Natural killer cell treated with Interleukin-12 subunit alpha and Interleukin-12 subunit beta and Interleukin-15 and Interleukin-18, amount 100 ng/mL, for 72 hours (primary cell): ENCODE measurements around the gene CAMLG. TPM values are rescaled to one million over a fixed set of nuclear protein-coding genes. Genes with fewer than 3 reads are reported as not detected.
"Not testable (repeated sequence)": the region's sequence is repeated elsewhere in the genome, so short reads cannot be mapped to it uniquely, and the experiment has no call there.

Experiments
- ATAC-seq, 2 donors: fragments of 150-1000 bp; cut with Tn5 transposase in 1 of 2; sonication (Bioruptor Pico), chemical (Tn5 transposase) in 1 of 2; 2 replicates each; pipeline ENCODE4 v1.10.0; 2021
- DNase-seq: peaks from one replicate; pipeline ENCODE4 v3.0.0; 2022; ENCODE audit warnings: low spot score
- H3K27ac Mint-ChIP-seq, 2 donors: 1 replicate in 1 of 2; 2 replicates in 1 of 2; pipeline ENCODE4 v1.8.0; 2022; ENCODE audit warnings: mixed read lengths in 2 of 2, mild to moderate bottlenecking in 1 of 2, moderate library complexity in 1 of 2
- H3K27me3 Mint-ChIP-seq, 2 donors: 1 replicate in 1 of 2; 2 replicates in 1 of 2; pipeline ENCODE4 v1.8.0; 2022; ENCODE audit warnings: mixed read lengths in 2 of 2
- H3K36me3 Mint-ChIP-seq: one replicate; pipeline ENCODE4 v1.8.0; 2022; ENCODE audit warnings: mixed read lengths
- H3K4me1 Mint-ChIP-seq, 2 donors: 1 replicate in 1 of 2; 2 replicates in 1 of 2; pipeline ENCODE4 v1.8.0; 2022; ENCODE audit warnings: low read depth in 2 of 2, mixed read lengths in 2 of 2, mild to moderate bottlenecking in 1 of 2
- H3K4me3 Mint-ChIP-seq: one replicate; pipeline ENCODE4 v1.8.0; 2022; ENCODE audit warnings: mixed read lengths
- H3K9me3 Mint-ChIP-seq: 2 replicates; pipeline ENCODE4 v1.8.0; 2022; ENCODE audit warnings: mixed read lengths
- total RNA-seq, 2 donors: library from RNA; stranded (reverse); gene quantifications; one replicate each; pipeline ENCODE4 v1.2.3, GENCODE V29; 2022

CAMLG gene
- total RNA-seq: 10 to 100 TPM; 15.3 to 16.4 TPM

DNA sequence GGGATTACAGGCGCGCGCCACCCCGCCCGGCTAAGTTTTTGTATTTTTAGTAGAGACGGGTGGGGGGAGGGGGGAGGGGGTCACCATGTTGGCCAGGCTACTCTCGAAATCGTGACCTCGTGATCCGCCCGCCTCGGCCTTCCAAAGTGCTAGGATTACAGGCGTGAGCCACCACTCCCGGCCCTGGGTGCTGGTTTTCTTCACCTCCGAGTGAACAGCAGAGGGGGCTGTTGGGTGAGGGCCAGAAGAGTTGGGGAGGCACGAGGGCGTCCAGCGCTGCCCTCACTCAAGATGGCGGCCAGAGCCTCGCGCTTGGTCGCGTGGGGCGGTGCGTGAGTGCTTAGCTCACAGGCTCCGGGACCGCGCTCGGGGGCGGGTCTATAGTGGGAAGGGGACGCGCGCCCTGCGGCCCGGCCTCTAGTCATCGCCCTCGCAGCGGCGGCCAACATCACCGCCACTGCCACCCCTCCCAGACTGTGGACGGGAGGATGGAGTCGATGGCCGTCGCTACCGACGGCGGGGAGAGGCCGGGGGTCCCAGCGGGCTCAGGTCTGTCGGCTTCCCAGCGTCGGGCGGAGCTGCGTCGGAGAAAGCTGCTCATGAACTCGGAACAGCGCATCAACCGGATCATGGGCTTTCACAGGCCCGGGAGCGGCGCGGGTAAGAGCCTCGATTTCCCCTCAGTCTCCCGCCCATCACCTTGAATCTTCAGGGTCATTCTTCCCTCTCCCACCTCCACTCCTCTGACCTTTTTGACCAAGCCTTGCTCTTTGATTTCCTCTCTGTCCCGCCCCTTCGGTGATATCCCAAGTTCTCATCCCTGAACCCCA lies at the start of gene CAMLG:
TSS of gene CAMLG (plus strand) at position 416 of the 830 bp plus-strand sequence. CDS start at position 489, 73 bp downstream.
- Mint-ChIP-seq H3K27ac (peak within 1 kb of the TSS; percentile 84 to 97), H3K4me3 (peak within 1 kb of the TSS; percentile 100), H3K4me1 (peaks cover 18% of the 10 kb centered on the region in 2 donors), H3K27me3 (no peaks in the 10 kb centered on the region), H3K36me3 (no peaks in the 10 kb centered on the region), H3K9me3 (no peaks in the 10 kb centered on the region)
- peak; percentile 100 for ATAC-seq
- peak; percentile 98 for DNase-seq

- not testable (repeated sequence) for H3K27ac Mint-ChIP-seq, H3K4me1 Mint-ChIP-seq, DNase-seq, H3K4me3 Mint-ChIP-seq, H3K9me3 Mint-ChIP-seq, ATAC-seq, H3K27me3 Mint-ChIP-seq
- H3K36me3 Mint-ChIP-seq: peaks cover 20% of the 10 kb centered on the region
Measured at GRCh38 chr5:134690144-134690543, 48.2 kb upstream of the CAMLG start.

DNA sequence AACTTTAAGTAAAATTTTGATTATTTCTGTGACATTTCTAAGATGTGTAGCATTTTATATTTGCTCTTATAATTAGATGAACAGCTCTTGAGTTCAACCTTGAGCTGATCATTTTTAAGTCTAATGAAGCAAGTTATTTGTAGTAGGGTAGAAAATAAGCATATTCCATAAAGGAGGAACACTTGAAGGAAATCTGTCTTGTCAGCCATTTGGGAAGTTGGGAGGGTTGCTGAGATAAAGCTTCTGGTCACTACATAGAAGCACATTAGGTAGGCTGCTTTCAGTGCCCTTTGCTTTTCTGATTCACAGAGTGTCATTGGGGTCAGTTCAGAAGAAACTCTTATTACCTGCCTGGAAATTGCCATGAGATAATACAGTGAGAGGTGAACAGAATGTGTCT lies 45.6 kb upstream of the CAMLG start:
- Mint-ChIP-seq H3K4me3 (no peak overlapping the region), H3K27ac (no peak overlapping the region), H3K36me3 (peaks cover 14% of the 10 kb centered on the region), H3K4me1 (no peaks in the 10 kb centered on the region), H3K9me3 (no peaks in the 10 kb centered on the region), H3K27me3 (no peaks in the 10 kb centered on the region)
- ATAC-seq (no peak), DNase-seq (no peak)

GRCh38 chr5:134708301-134708700 lies 30.0 kb upstream of the CAMLG start:
- Mint-ChIP-seq H3K36me3 (peaks cover 6% of the 10 kb centered on the region), H3K27me3 (no peaks in the 10 kb centered on the region), H3K4me3 (no peak overlapping the region), H3K9me3 (no peaks in the 10 kb centered on the region), H3K4me1 (no peaks in the 10 kb centered on the region), H3K27ac (no peak overlapping the region)
- DNase-seq: no peak
- no peak for ATAC-seq

DNA sequence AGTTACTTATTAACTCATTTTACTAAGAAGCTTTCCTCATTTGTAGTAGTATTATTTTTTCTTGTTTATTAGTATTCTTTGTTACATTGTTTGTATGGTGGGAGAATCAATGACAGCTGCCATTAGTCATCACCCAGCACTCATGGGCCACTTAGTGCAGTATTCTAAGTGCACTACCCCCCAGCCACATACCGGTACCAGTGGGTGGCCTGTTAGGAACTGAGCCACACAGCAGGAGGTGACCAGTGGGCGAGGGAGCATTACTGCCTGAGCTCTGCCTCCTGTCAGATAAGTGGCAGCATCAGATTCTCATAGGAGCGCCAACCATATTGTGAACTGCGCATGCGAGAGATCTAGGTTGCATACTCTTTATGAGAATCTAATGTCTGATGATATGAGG lies 24.2 kb upstream of the CAMLG start:
- peak in 1 of 2 donors; percentile 44 for ATAC-seq
- no peak overlapping the region for H3K27ac Mint-ChIP-seq

DNA sequence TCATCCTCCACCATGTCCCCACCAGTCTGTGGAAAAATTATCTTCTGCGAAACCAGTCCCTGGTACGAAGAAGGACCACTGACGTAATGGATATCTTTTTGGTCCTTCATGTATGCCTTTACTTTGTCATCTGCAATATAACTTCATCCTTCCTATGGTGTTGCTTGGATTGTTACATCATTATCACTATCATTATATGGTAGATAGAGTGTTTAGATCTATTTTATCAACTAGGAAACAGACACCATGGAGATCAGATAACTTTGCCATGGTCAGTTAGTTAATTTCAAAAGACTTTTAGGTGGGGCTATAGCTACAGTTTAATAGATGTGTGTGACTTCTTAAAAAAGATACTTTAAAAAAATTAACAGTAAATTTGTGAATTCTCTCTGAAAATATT lies 23.8 kb upstream of the CAMLG start:
- Mint-ChIP-seq H3K36me3 (peaks cover 17% of the 10 kb centered on the region), H3K4me3 (no peak overlapping the region), H3K4me1 (no peaks in the 10 kb centered on the region), H3K27ac (no peak overlapping the region), H3K27me3 (no peaks in the 10 kb centered on the region), H3K9me3 (no peaks in the 10 kb centered on the region)
- DNase-seq (no peak), ATAC-seq (peak in 1 of 2 donors; percentile 58)

More for the DNA sequence above, 24.2 kb upstream of the CAMLG start:
- H3K36me3 Mint-ChIP-seq: peaks cover 17% of the 10 kb centered on the region
- DNase-seq: no peak
- no peaks in the 10 kb centered on the region for H3K9me3 Mint-ChIP-seq
- no peak overlapping the region for H3K4me3 Mint-ChIP-seq
- no peaks in the 10 kb centered on the region for H3K27me3 Mint-ChIP-seq
- H3K4me1 Mint-ChIP-seq: no peaks in the 10 kb centered on the region

GRCh38 chr5:134715466-134715865 lies 22.9 kb upstream of the CAMLG start:
- ATAC-seq, DNase-seq, H3K9me3 Mint-ChIP-seq, H3K4me3 Mint-ChIP-seq, H3K27ac Mint-ChIP-seq, H3K4me1 Mint-ChIP-seq, H3K27me3 Mint-ChIP-seq: not testable (repeated sequence)
- peaks cover 13% of the 10 kb centered on the region for H3K36me3 Mint-ChIP-seq

GRCh38 chr5:134724872-134725271 lies 13.5 kb upstream of the CAMLG start:
- Mint-ChIP-seq H3K27ac (no peak overlapping the region), H3K36me3 (peaks cover 15% of the 10 kb centered on the region), H3K9me3 (no peaks in the 10 kb centered on the region), H3K4me1 (no peaks in the 10 kb centered on the region), H3K4me3 (no peak overlapping the region), H3K27me3 (no peaks in the 10 kb centered on the region)
- no peak for ATAC-seq
- no peak for DNase-seq

DNA sequence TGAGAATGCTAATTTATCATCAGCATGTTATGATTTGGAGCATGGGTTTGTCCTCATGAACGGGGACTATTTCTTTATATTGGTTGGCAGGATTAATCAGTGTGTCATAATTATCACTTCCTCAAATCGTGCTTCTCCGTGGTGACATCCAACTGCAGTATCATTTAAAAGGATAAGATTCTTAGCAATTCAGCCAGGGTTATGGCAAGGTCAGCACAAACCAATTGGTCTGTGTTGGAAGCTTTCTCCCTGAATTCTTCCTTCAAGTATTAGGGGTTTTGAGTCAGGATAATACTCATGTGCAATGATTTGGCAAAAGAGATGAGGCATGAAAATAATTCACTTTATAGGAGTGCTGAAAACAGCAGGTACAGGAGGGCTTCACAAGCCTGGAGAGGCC lies 5.5 kb upstream of the CAMLG start:
- H3K4me1 Mint-ChIP-seq: peaks cover 3 to 5% of the 10 kb centered on the region in 2 donors
- no peak overlapping the region for H3K4me3 Mint-ChIP-seq
- H3K27me3 Mint-ChIP-seq: no peaks in the 10 kb centered on the region
- no peaks in the 10 kb centered on the region for H3K9me3 Mint-ChIP-seq
- H3K36me3 Mint-ChIP-seq: no peaks in the 10 kb centered on the region
- ATAC-seq (no peak), DNase-seq (no peak)
- no peak overlapping the region for H3K27ac Mint-ChIP-seq

DNA sequence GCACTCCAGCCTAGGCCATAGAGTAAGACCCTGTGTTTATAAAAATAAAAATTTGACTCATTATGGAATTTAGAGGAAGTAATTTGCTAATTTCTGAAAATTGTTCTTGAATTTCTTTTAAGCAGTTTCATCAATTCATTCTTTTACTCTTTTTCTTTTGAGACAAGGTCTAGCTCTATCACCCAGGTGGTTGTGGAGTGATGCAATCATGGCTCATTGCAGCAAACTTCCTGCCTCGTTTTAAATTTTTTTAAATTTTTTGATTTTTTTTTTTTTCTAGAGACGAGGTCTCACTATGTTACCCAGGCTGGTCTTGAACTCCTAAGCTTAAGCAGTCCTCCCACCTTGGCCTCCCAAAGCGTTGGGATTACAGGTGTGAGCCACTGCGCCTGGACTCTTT lies 3.1 kb upstream of the CAMLG start:
- Mint-ChIP-seq H3K9me3 (no peaks in the 10 kb centered on the region), H3K27me3 (no peaks in the 10 kb centered on the region), H3K4me3 (no peak overlapping the region), H3K36me3 (no peaks in the 10 kb centered on the region), H3K27ac (no peak overlapping the region), H3K4me1 (peaks cover 18% of the 10 kb centered on the region in 2 donors)
- DNase-seq (no peak), ATAC-seq (no peak)

DNA sequence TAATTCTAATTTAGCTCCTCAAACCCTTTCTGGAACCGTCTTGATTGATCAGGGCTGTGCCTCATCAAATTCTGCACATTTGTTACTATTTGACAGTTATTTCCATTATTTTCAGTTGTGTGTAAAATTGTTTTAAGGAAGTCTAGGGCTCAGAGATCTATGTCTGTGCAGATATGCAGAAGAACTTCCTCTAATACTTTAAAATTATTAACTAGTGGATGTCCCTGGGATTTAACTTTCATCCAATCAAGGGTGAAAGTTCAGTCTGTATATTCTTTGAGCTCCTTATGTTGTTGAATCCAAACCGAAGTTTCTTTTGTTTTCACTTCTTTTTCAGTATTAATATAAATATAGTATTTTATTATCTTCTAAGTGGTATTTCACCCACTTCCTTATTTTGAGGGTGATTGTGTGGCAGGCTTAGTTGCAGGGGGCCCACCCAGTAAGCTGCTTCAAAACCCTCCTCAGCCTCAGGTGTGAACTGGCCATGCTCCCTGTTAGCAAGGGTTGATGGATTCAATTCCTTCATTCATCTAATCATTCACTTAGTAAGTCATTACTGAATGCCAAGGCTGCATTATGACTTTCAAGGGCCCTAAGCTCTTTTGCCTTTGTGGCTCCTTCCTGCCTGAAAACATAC lies 2.1 kb upstream of the CAMLG start:
- Mint-ChIP-seq H3K9me3 (no peaks in the 10 kb centered on the region), H3K4me1 (peaks cover 18% of the 10 kb centered on the region in 2 donors), H3K27ac (no peak overlapping the region), H3K36me3 (no peaks in the 10 kb centered on the region), H3K4me3 (no peak overlapping the region), H3K27me3 (no peaks in the 10 kb centered on the region)
- ATAC-seq (no peak), DNase-seq (no peak)

DNA sequence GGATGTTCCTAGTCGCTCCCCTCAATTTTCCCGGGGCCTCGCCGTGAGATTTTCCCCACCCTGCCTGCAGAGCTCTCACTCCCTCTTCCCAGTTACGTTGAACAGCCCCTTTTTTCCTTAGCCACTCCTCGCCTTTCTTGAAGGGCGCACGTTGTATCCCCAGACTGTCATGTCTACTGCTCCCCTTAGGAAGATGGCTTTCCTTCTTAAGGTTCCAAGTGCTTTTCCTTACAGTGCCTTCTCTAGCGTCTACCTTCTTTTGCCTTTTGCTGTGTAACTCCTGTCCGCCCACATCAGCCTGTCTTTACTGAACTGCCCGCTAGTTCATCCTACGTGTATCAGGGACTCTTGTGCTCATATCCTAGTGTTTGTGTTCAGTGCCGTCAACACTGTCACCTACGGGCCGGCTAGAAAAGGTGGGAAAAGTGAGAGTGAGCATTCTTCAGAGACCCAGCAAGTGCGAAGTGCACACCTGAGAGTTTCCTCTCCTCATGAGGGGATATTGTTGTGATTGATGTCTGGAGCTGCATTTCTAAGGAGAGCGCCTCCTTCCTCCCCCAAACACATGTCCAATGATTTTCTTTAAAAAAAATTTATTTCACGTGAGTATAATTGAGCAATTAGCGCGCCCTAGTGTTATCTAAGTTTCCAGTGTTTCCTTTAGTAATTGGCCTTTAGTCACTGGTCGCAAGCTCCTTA lies 764 bp downstream of the CAMLG start:
- Mint-ChIP-seq H3K4me1 (peaks cover 18% of the 10 kb centered on the region in 2 donors), H3K9me3 (no peaks in the 10 kb centered on the region), H3K27ac (peak overlapping the region; percentile 84 to 97), H3K4me3 (peak overlapping the region; percentile 100), H3K27me3 (no peaks in the 10 kb centered on the region), H3K36me3 (no peaks in the 10 kb centered on the region)
- DNase-seq (no peak), ATAC-seq (no peak)

- no peak overlapping the region for H3K4me3 Mint-ChIP-seq
- no peaks in the 10 kb centered on the region for H3K9me3 Mint-ChIP-seq
- DNase-seq (no peak), ATAC-seq (no peak)
- no peaks in the 10 kb centered on the region for H3K36me3 Mint-ChIP-seq
- H3K27me3 Mint-ChIP-seq: no peaks in the 10 kb centered on the region
- peaks cover 18% of the 10 kb centered on the region in 2 donors for H3K4me1 Mint-ChIP-seq
- no peak overlapping the region for H3K27ac Mint-ChIP-seq
Measured at GRCh38 chr5:134741052-134741451, 2.7 kb downstream of the CAMLG start.

- DNase-seq (no peak), ATAC-seq (no peak)
- no peak overlapping the region for H3K27ac Mint-ChIP-seq
- H3K4me1 Mint-ChIP-seq: peaks cover 18% of the 10 kb centered on the region in 2 donors
- no peak overlapping the region for H3K4me3 Mint-ChIP-seq
- no peaks in the 10 kb centered on the region for H3K9me3 Mint-ChIP-seq
- no peaks in the 10 kb centered on the region for H3K27me3 Mint-ChIP-seq
- H3K36me3 Mint-ChIP-seq: no peaks in the 10 kb centered on the region
Measured at GRCh38 chr5:134742134-134742533, 3.8 kb downstream of the CAMLG start.
